ENCODE data around the gene BTNL8.

BTNL8 gene, protein sequence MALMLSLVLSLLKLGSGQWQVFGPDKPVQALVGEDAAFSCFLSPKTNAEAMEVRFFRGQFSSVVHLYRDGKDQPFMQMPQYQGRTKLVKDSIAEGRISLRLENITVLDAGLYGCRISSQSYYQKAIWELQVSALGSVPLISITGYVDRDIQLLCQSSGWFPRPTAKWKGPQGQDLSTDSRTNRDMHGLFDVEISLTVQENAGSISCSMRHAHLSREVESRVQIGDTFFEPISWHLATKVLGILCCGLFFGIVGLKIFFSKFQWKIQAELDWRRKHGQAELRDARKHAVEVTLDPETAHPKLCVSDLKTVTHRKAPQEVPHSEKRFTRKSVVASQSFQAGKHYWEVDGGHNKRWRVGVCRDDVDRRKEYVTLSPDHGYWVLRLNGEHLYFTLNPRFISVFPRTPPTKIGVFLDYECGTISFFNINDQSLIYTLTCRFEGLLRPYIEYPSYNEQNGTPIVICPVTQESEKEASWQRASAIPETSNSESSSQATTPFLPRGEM

DNA sequence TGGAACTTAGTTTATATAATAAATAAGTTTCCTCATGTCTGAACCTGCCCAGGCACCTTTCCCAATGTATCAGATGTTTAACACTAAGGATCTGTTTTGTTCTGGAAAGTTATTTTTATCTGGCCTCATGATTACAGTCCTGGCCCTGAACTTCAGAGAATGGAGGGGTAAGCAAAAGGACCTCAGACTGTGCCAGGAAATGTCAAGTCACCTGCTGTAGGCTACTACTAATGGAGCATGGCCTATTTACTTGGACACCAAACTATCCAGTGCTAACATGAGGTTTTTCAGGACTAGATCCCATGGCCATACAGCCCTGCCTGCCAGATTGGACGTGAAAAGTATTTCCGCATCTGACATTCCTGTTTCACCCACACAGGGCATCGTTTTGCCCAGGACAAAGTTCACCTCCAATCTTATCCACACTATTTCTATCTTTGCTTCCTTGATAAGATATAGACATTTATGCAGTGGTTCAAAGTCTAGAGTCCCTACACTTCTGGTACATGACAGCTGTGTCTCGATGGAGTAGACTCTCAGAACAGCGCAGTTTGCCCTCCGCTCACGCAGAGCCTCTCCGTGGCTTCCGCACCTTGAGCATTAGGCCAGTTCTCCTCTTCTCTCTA lies at the start of gene BTNL8:
Gene BTNL8, plus strand, starts transcription at position 539 of the 626 bp plus-strand sequence. CDS start 152 bp downstream, outside the sequence.
- DNase-seq: no peak

GRCh38 chr5:180849827-180850226 lies 49.1 kb upstream of the BTNL8 start:
- no peak for DNase-seq

DNA sequence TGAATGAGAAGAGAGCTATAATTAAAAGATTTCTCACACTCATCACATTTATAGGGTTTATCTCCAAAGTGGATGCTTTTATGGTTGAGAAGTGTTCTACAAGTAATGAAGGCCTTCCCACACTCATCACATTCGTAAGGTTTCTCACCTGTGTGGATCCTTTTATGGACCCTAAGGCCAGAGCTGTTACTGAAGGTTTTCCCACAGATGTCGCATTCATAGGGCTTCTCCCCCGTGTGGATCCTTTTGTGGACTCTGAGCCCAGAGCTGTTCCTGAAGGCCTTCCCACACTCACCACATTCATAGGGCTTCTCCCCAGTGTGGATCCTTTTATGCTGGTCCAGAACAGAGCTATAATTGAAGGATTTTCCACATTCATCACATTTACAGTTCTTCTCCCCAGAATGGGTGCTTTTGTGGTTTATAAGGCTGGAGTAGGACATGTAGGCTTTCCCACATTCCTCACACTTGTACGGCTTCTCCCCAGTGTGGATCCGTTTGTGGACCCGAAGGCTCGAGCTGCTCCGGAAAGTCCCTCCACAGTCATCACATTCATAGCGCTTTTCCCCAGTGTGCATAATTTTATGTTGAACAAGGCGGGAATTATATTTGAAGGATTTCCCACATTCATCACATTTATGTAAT lies 48.4 kb upstream of the BTNL8 start:
- DNase-seq: no peak

GRCh38 chr5:180852495-180852894 lies 46.5 kb upstream of the BTNL8 start:
- no peak for DNase-seq

GRCh38 chr5:180853121-180853847 lies 45.7 kb upstream of the BTNL8 start:
- DNase-seq: no peak

DNA sequence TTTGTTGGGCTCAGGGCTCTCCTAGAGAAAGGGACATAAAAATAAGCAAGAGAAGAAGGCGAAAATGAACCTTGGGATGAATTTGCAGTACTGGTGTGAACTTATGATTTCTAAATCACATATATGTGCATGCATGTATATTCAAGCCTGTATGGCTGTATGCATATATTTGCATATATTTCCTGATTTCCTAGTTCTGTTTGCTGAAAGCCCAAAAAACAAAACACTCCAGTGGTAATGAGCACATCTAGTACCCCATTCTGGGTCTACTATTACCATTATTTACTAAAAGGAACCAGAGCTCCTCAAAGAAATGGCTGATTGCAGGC lies 45.1 kb upstream of the BTNL8 start:
- DNase-seq: no peak

- DNase-seq: no peak
These were observed 40.4 kb upstream of the BTNL8 start for GRCh38 chr5:180858586-180858985.

- DNase-seq: no peak
These were observed 38.6 kb upstream of the BTNL8 start for GRCh38 chr5:180860273-180860886.

GRCh38 chr5:180860887-180861822 lies 37.8 kb upstream of the BTNL8 start, which contains the start of gene ZFP62:
Gene ZFP62 (minus strand): TSS chr5:180861276. CDS start chr5:180861219, 57 bp downstream.
- peak; percentile 94 for DNase-seq

DNA sequence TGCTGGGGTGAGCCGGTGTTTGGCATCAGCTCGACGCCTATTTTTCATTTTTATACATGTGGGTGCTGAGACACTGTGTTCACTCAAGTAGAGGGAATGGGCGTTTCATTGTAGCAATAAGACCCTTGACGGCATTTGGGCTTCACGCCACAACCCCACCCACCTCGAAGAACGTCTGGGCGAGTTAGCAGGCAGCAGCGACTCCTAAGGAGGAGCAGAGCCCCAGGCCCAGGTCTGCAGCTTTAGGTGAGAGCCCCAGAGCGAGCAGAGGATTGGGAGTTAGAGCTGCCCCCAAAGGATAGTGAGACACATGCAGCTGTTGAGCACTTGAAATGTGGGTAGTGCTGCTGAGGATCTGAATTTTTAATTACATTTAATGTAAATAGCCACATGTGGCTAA lies 36.3 kb upstream of the BTNL8 start:
- no peak for DNase-seq

GRCh38 chr5:180865981-180866695 lies 32.8 kb upstream of the BTNL8 start:
- DNase-seq: no peak

DNA sequence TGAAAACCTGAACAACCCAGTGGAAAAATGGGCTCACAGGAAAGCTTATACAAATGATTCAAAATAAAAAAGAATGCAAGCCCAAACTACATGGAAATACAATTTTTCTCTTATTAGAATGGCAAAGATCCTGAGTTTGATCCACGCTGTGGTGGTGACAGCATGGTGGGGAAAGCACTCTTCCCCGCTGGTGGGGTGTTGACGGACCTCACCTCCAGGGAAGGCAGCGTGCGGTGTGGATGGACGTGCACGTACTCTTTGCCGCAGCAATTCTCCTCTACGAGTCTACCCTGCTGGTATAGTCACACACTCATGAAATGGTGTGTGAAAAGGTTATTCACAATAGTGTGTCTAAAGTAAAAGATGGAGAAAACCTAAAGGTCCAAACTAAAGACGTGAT lies 32.0 kb upstream of the BTNL8 start:
- no peak for DNase-seq

DNA sequence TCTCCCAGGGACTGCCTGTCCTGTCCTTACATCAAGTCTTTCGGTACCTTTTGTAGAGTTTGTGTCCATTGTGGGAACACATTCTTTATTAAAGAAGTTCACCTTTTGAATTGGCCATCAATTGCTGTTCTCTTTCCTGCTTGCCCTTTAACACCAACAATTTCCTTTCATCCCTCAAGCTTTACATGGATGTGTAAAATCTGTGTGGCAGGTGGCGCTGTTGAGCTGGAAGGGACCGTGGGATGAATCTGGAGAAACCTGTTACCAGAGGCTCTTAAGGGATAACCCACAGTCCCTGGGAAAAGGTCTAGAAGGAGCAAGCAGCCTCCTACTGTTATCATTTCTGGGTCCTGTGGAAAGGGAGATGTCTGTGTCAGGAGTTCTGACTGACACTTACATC lies 30.0 kb upstream of the BTNL8 start:
- peak; percentile 86 for DNase-seq

DNA sequence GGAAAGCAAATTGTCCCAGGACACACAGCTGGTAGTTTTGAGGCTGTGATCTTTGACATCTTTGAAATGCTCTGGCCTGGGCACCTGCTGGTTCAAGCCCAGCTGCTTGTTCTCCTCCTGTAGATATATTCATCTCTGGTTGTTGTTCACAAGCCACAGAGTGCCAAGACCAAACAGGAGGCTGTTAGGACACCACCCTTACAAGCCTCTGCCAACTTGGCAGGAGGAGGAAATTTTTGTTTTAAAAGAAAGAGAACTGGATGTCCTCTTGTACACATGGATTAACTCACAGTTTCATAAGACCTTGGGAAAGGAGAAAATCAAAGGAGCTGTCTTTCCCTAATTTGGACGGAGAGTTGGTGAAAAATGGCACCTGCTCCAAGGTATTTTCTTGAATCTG lies 29.4 kb upstream of the BTNL8 start:
- DNase-seq: no peak

GRCh38 chr5:180870276-180871068 lies 28.5 kb upstream of the BTNL8 start:
- DNase-seq: no peak

DNA sequence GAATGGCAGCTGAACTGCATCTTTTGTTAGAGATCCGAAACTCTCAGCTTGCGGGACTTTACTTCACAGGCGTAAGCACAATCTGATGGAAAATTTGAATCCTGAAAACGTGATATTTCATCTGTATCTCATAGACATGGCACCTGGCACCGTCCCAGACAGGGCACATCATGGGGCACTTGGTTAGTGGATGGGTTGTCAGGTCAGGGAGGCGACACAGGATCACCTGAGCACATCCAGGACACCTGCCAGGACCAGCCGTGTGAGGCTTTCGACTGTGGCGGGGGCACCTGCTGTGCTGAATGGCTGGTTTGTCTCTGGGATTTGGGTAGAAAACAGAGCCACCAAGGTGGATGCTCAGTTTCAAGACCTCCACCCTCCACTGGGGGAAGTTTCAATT lies 26.5 kb upstream of the BTNL8 start:
- DNase-seq: no peak

DNA sequence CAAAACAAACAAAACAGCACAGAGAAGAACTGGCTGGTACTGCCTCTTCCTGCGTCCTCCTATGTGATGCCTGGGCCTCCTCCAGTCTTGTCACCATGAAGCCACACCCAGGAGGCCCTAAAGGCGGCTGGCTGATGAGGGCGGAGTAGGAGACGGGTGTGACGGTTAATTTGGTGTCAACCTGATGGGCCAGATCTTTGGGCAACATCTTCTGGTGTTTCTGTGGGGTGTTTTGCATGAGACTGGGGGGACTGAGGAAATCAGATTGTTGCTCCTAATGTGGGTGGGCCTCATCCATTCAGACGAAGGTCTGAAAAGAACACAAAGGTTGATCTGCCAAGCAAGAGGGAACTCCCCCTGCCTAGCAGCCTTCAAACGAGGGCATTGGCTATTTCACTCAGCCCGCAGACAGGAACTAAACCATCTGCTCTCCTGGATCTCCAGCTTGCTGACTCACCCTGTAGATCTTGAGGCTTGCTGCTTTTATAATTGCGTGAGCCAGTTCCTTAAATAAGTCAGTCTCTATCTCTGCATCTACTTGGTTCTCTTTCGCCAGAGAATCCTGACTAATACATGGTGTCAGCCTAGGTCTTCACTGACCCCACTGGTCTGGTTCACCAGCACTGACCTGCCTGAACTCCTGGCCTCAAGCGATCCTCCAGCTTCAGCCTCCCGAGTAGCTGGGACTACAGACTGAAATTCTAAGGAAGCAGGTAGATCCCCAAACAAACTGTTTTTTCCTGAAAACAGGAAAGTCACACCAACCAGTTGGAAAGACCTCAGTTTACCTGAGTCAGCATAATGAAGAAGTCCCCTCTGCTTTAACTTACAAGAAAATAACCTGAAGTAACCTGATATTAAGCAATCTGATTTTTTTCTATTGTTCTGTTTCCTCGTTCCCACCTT lies 25.1 kb upstream of the BTNL8 start:
- peak; percentile 72 for DNase-seq

- no peak for DNase-seq
These were observed 24.0 kb upstream of the BTNL8 start for GRCh38 chr5:180874804-180875582.

All from activated effector memory CD4-positive, alpha-beta T cell treated with anti-CD3 and anti-CD28 coated beads, Interleukin-2, amount 50 U/mL, for 16 hours (primary cell).